Measurements from ENCODE around the gene RRN3. TPM values are rescaled to one million over a fixed set of nuclear protein-coding genes. Genes with fewer than 3 reads are reported as not detected.

The RRN3 gene
- polyA plus RNA-seq, 1 donor (not counting 4 experiments of a cell fraction or from before 2014, with no cell fraction given), result 60.3 TPM

DNA sequence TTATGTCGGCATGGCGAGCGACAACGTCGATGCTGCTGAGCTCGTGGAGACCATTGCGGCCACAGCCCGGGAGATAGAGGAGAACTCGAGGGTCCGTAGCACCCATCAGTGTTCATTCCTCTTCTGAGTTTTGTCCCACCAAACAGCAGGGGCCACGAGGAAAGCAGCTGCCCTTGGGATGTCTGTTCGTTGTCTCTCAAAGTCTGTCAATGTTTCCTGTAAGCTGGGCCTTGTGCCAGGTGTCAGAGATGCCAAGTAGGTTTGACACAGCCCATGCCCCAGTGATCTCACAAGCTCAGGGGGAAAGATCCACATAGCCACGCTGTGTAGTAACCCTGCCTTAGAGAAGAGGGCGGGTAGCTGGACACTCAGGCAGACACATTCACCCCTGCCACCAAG, 60.8 kb downstream of the RRN3 start:
- DNase-seq (ENCODE audit: low read depth, low spot score) (no peak), FAIRE-seq (no peak)
- Histone ChIP-seq H3K79me2 (ENCODE audit: control insufficient read depth, insufficient read depth, low read length) (peaks cover 5% of the 10 kb centered on the region), H4K20me1 (ENCODE audit: control insufficient read depth, extremely low read depth, insufficient read depth, low read length) (no peaks in the 10 kb centered on the region), H3K9me3 (ENCODE audit: control insufficient read depth, low read depth, low read length) (no peaks in the 10 kb centered on the region), H3K4me3 (ENCODE audit: control insufficient read depth in 2 of 3, extremely low read depth in 1 of 3, insufficient read depth in 2 of 3, low read depth in 1 of 3, low read length in 3 of 3) (no peak overlapping the region), H3K4me1 (ENCODE audit: control insufficient read depth, extremely low read depth, insufficient read depth, low read length) (peaks cover 8% of the 10 kb centered on the region), H3K27me3 (ENCODE audit: control insufficient read depth, extremely low read depth, insufficient read depth, low read length) (no peaks in the 10 kb centered on the region), H3K9ac (ENCODE audit: control insufficient read depth, extremely low read depth, insufficient read depth, low read length) (no peak overlapping the region), H3K4me2 (ENCODE audit: control insufficient read depth, extremely low read depth, insufficient read depth, low read depth, low read length) (no peak overlapping the region), H3K9me1 (ENCODE audit: control insufficient read depth, extremely low read depth, insufficient read depth, low read length) (no peaks in the 10 kb centered on the region), H2AFZ (ENCODE audit: control insufficient read depth, low read length) (no peak overlapping the region), H3K27ac (ENCODE audit: control insufficient read depth, insufficient read depth, low read length) (no peak overlapping the region), H3K36me3 (ENCODE audit: control insufficient read depth in 2 of 2, extremely low read depth in 1 of 2, insufficient read depth in 2 of 2, low read length in 2 of 2) (peaks cover 41 to 46% of the 10 kb centered on the region in 2 experiments)
- TF ChIP-seq EZH2 (IDR thresholded peaks at IDR 0.05; ENCODE audit: low read length) (no peak), CTCF (optimal IDR thresholded peaks at IDR 0.05 in 1 of 3, IDR thresholded peaks at IDR 0.05 in 1 of 3, conservative IDR thresholded peaks at IDR 0.05 in 1 of 3; ENCODE audit: extremely low read depth in 1 of 3, insufficient read depth in 2 of 3, low read length in 3 of 3) (no peak)
- dilution Hi-C loops (cut with MboI; ENCODE audit: extremely low pct_ligation_motif_present, low sequenced_read_pairs), result no loop called here

GRCh38 chr16:15032547-15033308, 61.3 kb downstream of the RRN3 start:
- FAIRE-seq, result no peak
- H3K36me3 ChIP-seq (ENCODE audit: control insufficient read depth in 2 of 2, extremely low read depth in 1 of 2, insufficient read depth in 2 of 2, low read length in 2 of 2), result peaks cover 40 to 41% of the 10 kb centered on the region in 2 experiments
- H3K9me3 ChIP-seq (ENCODE audit: control insufficient read depth, low read depth, low read length), result no peaks in the 10 kb centered on the region
- H3K79me2 ChIP-seq (ENCODE audit: control insufficient read depth, insufficient read depth, low read length), result peaks cover 7% of the 10 kb centered on the region
- TF ChIP-seq EZH2 (IDR thresholded peaks at IDR 0.05; ENCODE audit: low read length) (no peak), CTCF (optimal IDR thresholded peaks at IDR 0.05 in 1 of 3, IDR thresholded peaks at IDR 0.05 in 1 of 3, conservative IDR thresholded peaks at IDR 0.05 in 1 of 3; ENCODE audit: extremely low read depth in 1 of 3, insufficient read depth in 2 of 3, low read length in 3 of 3) (no peak)
- H3K4me2 ChIP-seq (ENCODE audit: control insufficient read depth, extremely low read depth, insufficient read depth, low read depth, low read length), result no peak overlapping the region
- H3K4me3 ChIP-seq (ENCODE audit: control insufficient read depth in 2 of 3, extremely low read depth in 1 of 3, insufficient read depth in 2 of 3, low read depth in 1 of 3, low read length in 3 of 3), result no peak overlapping the region
- no peak overlapping the region for H3K27ac ChIP-seq (ENCODE audit: control insufficient read depth, insufficient read depth, low read length)
- H3K9me1 ChIP-seq (ENCODE audit: control insufficient read depth, extremely low read depth, insufficient read depth, low read length), result no peaks in the 10 kb centered on the region
- H3K27me3 ChIP-seq (ENCODE audit: control insufficient read depth, extremely low read depth, insufficient read depth, low read length), result no peaks in the 10 kb centered on the region
- H2AFZ ChIP-seq (ENCODE audit: control insufficient read depth, low read length), result no peak overlapping the region
- dilution Hi-C loops (cut with MboI; ENCODE audit: extremely low pct_ligation_motif_present, low sequenced_read_pairs), result no loop called here
- H3K9ac ChIP-seq (ENCODE audit: control insufficient read depth, extremely low read depth, insufficient read depth, low read length), result no peak overlapping the region
- H3K4me1 ChIP-seq (ENCODE audit: control insufficient read depth, extremely low read depth, insufficient read depth, low read length), result peaks cover 8% of the 10 kb centered on the region
- DNase-seq (ENCODE audit: low read depth, low spot score), result no peak
- H4K20me1 ChIP-seq (ENCODE audit: control insufficient read depth, extremely low read depth, insufficient read depth, low read length), result no peaks in the 10 kb centered on the region

Data from keratinocyte (primary cell).